Activated CD4-positive, alpha-beta T cell treated with anti-CD3 and anti-CD28 coated beads, Interleukin-2, amount 50 U/mL, for 48 hours (primary cell): ENCODE results near the gene GORASP2.

Experiments
- DNase-seq, 2 experiments: peaks; one replicate each; pipeline ENCODE4 v3.0.0-alpha.2; 2020

Gene GORASP2

DNA sequence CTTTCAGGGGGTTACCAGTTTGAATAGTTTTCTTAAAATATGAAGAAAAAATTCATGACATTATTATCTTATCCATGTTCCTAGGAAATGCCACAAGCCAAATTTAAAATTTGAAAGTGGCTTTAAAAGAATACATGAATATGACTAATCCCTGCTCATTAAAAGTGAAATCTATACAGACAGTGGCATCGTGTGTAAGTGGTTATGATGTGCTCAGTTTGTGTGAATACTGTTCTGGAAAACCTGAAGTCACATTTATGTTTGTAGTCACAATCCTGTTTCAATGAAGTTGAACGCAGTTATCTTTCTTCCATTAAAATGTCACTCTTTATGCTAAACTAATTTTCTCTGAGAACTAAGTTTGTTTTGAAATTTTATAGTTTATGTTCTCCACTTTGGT lies 75.8 kb downstream of the GORASP2 start:
- no peak for DNase-seq

DNA sequence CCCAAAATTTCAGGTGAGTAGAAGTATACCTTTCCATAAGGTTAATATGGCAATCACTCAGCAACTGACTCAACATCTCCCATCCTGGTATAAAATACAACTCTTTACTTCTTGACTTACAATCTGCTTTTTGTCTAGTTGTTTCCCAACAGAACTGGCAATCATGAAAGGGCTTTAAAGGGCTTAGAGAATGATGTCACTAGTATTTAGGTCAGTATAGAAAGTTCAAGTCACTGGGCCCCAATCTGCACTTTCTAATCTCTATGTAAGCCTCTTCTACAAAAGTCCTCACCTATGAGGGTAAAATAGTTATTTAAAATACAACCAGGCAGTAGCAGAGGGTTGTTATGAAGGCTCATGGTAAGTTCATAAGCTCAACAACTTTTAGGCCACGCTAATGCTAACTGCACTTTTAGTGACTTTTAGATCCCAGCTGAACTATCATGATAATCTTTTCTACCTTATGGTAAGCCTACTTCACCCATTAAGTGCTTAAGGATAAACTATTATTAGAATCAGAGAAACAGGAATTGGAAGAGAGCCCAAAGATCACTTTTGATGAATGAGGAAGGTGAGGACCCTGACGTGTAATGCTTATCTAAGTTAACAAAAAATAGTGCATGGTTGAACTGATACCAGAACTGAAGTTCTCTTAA lies 79.6 kb downstream of the GORASP2 start:
- no peak for DNase-seq

DNA sequence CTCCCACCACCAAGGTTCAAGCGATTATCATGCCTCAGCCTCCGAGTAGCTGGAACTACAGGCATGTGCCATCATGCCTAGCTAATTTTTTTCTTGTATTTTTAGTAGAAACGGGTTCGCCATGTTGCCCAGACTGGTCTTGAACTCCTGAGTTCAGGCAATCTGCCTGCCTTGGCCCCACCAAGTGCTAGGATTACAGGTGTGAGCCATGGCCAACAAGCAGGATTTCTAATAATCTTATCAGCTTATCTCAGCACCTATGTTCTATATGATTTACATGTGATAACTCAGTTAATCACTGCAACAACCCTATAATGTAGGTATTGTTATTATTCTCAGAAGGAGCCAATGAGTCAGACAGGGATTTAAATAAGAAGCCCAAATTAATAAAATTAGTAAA lies 80.3 kb downstream of the GORASP2 start:
- no peak for DNase-seq

GRCh38 chr2:171013851-171014250 lies 84.8 kb downstream of the GORASP2 start:
- DNase-seq: no peak

DNA sequence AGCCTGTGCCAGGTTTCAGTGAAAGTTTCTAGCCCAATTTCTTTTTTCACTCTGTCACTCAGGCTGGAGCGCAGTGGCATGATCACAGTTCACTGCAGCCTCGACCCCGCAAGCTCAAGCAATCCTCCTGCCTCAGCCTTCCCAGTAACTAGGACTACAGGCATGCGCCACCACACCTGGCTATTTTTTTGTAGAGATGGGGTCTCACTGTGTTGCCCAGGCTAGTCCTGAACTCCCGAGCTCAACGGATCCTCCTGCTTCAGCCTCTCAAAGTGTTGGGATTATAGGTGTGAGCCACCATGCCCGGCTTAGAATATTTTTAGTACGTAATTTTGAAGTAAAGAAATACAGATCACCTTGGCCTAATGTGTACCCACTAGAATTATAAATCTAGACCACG lies 87.1 kb downstream of the GORASP2 start:
- no peak for DNase-seq
